ENCODE measurements around the gene SSH3.

The SSH3 gene

DNA sequence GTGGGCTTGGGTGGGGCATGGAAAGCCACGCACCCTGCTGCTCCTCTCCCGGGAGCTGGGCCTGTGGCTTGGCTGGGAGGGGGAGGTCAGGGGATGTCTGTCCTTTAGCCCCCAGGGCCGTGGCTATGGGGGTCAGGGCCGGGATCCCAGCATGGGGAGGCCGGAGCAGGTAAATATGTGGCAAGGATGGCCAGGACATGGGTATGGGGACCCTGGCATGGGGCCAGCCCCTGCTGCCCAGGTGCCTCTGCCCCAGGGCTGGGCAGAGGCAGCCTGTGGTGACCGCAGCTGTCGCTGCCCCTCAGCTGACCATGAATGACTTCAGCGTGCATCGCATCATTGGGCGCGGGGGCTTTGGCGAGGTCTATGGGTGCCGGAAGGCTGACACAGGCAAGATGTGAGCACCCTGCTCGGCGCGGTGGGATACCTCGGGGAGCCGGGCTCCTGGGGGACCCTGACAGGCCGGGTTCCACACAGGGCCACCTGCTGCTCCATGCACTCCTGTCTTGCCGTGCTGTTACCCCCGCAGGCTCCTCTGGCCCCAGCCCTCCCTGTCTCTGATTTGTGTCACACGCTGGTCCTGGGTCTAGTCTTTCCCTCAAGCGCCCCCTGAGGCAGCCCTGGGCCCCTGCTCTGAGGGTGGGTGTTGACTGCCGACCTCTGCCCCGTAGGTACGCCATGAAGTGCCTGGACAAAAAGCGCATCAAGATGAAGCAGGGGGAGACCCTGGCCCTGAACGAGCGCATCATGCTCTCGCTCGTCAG is 22.4 kb upstream of the SSH3 start:
- DNase-seq = no peak

DNA sequence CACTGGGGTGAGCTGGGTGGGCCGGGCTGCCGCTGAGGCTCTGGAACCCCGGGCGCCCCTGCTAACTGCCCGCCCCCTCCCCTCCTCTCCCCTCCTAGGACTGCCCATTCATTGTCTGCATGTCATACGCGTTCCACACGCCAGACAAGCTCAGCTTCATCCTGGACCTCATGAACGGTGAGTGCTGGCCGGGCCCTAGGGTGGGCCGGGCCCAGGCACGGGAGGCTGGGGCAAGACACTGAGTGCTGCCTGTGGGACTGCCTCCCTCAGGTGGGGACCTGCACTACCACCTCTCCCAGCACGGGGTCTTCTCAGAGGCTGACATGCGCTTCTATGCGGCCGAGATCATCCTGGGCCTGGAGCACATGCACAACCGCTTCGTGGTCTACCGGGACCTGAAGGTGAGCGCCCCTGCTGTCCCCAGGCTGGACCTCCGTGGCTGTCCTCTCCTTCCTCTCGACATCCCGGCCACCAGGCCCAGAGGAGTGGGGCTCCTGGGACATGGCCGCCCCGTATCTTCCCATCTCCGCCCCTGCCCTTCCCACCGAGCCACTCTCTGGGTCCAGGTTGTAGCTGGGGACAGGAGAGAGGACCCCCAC is 21.7 kb upstream of the SSH3 start:
- DNase-seq = no peak

DNA sequence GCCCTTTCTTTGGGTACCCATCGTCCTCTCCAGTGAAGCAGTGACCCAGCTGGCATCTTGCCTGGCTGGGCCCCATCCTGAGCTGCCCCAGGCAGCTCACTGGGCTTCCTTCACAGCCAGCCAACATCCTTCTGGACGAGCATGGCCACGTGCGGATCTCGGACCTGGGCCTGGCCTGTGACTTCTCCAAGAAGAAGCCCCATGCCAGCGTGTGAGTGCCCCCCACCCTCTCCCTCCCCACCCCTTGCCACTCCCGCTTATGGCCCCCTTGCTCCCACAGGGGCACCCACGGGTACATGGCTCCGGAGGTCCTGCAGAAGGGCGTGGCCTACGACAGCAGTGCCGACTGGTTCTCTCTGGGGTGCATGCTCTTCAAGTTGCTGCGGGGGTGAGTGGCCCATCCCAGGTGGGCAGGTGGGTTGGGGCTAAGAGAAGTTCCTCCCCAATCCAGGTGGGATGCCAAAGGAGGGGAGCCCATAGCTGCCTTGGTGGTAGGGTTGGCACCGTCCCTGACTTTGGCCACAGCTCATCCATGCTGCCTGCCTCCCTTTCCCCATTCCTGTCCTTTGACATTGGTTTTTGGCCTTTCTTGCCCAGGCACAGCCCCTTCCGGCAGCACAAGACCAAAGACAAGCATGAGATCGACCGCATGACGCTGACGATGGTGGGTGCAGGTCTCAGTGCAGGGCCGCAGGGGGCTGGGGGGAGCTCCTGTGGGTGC is 21.0 kb upstream of the SSH3 start:
- DNase-seq = no peak

- DNase-seq = no peak
Measured at GRCh38 chr11:67282876-67283371, 20.4 kb upstream of the SSH3 start.

DNA sequence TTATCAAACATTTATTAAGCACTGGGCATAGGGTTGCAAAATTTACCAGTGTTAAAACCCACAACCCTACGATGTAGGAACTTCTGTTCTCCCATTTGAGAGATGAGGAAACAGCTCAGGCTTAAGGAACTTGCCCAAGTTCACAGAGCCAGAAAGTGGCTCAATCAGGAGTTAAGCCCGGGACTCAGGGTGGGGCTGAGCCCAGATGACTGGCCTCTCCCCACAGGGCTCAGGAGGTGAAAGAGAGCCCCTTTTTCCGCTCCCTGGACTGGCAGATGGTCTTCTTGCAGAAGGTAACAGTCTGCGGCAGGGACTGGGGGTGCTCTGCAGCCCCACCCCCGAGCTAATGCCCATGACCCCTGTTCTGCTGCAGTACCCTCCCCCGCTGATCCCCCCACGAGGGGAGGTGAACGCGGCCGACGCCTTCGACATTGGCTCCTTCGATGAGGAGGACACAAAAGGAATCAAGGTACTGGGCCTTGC is 19.8 kb upstream of the SSH3 start:
- no peak for DNase-seq

GRCh38 chr11:67284811-67285540 is 18.4 kb upstream of the SSH3 start:
- DNase-seq = no peak

- DNase-seq = no peak
Measured at GRCh38 chr11:67285541-67286498, 17.5 kb upstream of the SSH3 start.

DNA sequence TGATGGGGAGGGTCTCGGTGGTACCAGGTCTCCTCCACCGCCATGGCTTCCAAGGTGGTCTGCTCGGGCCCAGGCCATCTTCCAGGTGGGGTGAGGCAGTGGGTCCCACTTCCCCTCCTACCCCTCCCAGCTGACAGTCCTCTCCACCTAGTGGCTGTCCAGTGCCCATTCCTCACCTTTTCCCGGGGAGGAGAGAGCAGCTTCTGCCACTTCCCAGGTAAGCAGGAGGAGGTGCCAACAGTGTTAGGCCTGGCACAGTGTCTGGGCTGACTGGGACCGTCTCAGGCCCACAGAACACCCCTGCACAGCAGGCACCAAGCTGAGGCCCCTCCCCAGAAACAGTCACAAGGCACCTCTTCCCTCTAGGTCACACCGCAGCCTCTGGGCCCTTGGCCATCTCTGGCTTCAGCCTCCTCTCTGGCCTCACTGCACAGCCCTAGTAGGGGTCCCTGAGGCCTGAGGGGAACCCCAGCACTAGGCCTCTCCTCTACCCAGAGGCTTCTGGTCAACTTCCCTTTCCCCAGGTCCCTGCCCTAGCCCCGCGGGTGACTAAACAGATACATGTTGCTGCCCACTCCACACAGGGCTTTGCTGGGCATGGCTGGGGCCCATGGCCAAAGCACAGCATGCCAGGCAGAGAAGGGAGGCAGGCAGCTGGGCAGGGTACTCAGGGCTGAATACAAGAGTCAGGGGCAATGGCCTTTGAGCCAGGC is 16.6 kb upstream of the SSH3 start:
- no peak for DNase-seq

GRCh38 chr11:67287355-67288197 is 15.8 kb upstream of the SSH3 start:
- DNase-seq = peak; percentile 64

DNA sequence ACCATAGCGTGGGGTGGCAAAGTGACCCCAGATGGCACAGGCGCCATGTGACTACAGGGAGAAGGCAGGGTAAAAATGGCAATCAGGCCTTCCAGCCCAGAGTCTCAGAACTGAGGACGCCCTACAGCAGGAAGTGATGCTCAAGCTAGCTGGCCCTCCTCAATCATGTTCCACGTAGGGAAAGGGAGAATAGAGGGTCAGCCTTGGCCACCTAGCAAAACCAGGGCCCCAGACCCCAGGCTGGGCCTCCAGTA is 15.2 kb upstream of the SSH3 start:
- DNase-seq = no peak

DNA sequence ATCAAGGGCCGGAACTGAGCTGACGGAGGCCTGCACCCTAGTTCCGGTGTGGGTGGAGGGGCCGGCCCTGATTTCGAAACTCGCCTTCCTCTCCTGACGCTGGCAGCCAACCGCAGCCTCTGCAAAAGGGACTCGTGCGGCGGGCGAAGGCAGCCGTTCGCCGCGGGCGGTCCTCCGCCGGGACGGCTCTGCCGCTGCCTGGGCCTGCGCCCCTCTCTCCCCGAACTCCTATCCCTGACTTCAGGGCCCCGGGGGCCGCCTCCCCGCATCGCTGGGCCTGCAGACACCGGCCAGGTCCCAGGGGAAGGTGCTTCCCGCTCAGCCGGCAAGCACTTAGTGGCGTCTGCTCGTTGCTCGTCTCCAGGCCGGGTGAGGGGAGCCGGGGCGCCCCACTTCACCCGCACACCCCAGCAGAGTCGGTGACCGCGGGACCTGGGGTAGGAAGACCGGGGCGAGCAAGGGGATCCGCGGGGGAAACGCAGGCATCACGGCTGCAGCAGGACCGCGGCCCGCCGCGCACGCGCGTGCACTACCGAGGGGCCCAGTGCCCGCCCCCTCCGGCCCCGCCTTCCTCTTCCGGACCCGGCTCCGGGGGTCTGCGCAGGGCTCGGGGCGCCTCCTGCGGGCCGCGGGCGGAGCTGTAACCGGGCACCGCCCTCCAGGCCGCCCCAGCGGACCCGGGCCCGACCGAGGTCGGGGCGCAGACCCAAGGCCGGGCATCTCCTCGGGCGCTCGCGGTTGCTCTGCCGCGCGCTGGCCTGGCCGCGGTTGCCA is 14.7 kb upstream of the SSH3 start:
- peak; percentile 95 for DNase-seq

DNA sequence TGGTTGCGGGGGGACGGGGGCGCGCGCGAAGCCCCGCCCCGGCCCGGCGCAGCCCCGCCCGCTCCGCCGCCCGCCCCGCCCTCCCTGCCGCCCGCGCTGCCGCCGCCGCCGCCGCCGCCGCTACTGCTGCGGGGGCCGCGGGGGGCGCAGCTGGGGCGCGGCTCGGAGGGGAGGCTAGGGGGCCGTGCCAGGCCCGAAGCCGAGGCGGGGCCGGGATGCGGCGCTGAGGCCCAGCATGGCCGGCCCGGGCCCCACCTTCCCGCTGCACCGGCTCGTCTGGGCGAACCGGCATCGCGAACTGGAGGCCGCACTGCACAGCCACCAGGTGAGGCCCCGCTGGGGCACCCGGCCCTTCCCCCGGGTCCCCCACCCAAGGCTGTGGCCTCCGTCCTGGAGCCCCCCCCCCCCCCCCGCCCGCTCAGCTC is 14.1 kb upstream of the SSH3 start, which contains the start of gene ANKRD13D:
TSS of gene ANKRD13D (plus strand) at position 78 of the 425 bp plus-strand sequence. CDS start at position 236, 158 bp downstream.
- DNase-seq = no peak

GRCh38 chr11:67289651-67290479 is 13.5 kb upstream of the SSH3 start:
- DNase-seq = no peak

DNA sequence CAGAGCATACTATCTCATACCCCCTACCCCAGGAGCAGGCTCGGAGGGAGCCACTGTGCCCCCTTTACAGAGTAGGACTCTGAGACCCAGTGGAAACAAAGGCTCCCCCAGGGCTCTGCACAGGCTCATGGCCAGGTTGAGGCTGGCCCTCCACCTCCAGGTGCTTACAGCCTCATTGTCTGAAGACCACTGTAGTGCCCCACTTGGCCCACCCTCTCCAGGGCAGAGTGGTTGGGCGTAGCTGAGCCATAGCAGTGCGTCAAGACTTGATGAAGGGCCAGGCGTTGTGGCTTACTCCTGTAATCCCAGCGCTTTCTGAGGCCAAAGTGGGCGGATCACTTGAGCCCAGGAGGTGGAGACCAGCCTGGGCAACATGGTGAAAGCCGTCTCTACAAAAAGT is 12.5 kb upstream of the SSH3 start:
- no peak for DNase-seq

- DNase-seq = no peak
Measured at GRCh38 chr11:67291481-67292381, 11.6 kb upstream of the SSH3 start.

DNA sequence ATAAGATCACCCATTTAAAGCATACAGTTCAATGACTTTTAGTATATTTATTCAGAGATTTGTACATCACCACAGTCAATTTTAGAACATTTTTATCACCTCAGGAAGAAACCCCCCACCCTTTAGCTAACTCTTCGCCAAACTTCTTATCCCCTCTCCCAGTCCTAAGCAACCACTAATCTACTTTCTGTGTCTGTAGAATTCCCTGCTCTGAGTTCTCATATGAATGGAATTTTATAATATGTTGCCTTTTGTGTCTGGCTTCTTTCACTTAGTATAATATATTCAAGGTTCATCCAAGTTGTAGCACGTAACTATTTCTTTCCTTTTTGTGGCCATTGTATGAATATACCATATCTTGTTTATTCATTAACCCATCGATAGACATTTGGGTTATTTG is 10.7 kb upstream of the SSH3 start:
- no peak for DNase-seq

GRCh38 chr11:67293090-67293489 is 10.2 kb upstream of the SSH3 start:
- no peak for DNase-seq
